GM12873 (cell line): Measurements from ENCODE around the gene PELI3.

Source experiments
- CTCF ChIP-seq: IDR thresholded peaks from 2 replicates; pipeline ENCODE4 v1.5.1; 2012; ENCODE audit warnings: low read depth, mild to moderate bottlenecking, moderate library complexity, low read length, control low read depth; ENCODE audit not compliant: insufficient read depth; ENCODE audit errors: missing control alignments

The PELI3 gene

GRCh38 chr11:66473167-66473566, 6.5 kb downstream of the PELI3 start:
- TF ChIP-seq CTCF = no peak

GRCh38 chr11:66473608-66474515, 7.2 kb downstream of the PELI3 start:
- TF ChIP-seq CTCF = no peak

- no peak for TF ChIP-seq CTCF
Observed at GRCh38 chr11:66475349-66476172, 8.9 kb downstream of the PELI3 start.

GRCh38 chr11:66476173-66476840, 9.6 kb downstream of the PELI3 start:
- no peak for TF ChIP-seq CTCF

- no peak for TF ChIP-seq CTCF
Observed at GRCh38 chr11:66476841-66477251, 10.1 kb downstream of the PELI3 start.

GRCh38 chr11:66477263-66478201, 10.8 kb downstream of the PELI3 start:
- TF ChIP-seq CTCF = no peak
